DMS 273 (cell line): ENCODE results near the gene SRP14.
"Not testable (repeated sequence)": the region's sequence is repeated elsewhere in the genome, so short reads cannot be mapped to it uniquely, and the experiment has no call there.

Experiments
- DNase-seq: peaks from one replicate; lab custom pipeline; 2025; ENCODE audit not compliant: unreplicated experiment; lab: John Stamatoyannopoulos, UW

SRP14 gene

DNA sequence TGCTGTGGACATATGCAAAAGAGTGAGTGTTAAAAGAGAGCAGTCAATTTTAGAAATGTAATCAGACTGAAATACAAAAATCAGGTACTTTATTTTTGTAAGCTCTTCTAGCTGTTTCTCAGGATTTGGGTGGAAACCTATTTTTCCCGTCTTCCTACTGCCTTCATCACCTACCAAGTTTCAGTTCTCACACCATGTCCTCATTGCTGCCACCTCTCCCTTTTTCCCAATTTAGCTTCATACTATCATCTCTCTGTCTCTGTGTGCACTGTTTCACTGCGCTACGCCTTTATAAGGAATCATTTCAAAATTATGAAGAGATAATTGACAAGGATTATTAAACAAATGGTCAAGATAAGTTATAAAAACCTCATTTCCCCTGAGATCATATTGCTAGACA lies 7.7 kb downstream of the SRP14 start:
- DNase-seq: no peak

- DNase-seq: peak; percentile 23
These were observed 8.7 kb downstream of the SRP14 start for GRCh38 chr15:40029979-40030893.

- DNase-seq: no peak
These were observed 10.1 kb downstream of the SRP14 start for GRCh38 chr15:40028853-40029252.

GRCh38 chr15:40028193-40028592 lies 10.8 kb downstream of the SRP14 start:
- no peak for DNase-seq

DNA sequence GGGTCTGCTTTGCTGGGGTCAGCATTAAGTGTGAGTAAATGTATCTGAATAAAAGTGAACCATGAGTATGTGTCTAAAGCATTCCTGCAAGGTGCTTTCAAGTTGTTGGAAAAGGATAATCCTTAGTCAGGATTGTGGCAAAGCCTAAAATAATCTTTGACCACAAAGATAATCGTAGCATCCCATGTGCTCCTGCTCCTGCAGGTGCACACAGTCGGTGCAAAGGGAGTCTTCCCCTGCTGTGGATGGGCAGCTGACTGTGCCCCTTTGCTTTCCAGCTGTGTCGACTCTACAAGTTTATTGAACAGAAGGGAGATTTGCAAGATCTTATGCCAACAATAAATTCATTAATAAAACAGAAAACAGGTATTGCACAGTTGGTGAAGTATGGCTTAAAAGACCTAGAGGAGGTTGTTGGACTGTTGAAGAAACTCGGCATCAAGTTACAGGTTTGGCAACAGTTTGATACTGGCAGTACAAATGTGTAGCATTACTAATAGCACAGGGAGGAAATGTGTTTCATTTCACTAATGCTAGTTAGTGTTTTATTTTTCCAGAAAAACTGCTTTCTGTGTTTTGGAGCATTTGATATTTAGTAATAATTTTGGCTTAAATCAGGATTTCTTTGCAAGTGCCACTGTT lies 22.6 kb downstream of the SRP14 start:
- peak; percentile 24 for DNase-seq

DNA sequence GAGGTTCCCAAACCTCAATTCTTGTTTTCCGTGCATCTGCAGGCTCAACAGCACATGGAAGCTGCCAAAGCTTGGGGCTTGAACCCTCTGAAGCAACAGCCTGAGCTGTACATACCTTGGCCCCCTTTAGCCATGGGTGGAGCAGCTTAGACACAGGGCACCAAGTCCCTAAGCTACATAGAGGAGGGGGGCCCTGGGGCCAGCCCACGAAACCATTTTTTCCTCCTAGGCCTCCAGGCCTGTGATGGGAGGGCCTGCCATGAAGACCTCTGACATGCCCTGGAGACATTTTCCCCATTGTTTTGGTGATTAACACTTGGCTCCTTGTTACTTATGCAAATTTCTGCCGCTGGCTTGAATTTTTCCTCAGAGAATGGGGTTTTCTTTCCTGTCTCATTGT lies 24.6 kb downstream of the SRP14 start:
- no peak for DNase-seq

- not testable (repeated sequence) for DNase-seq
These were observed 25.6 kb downstream of the SRP14 start for GRCh38 chr15:40013372-40013771.

- DNase-seq: no peak
These were observed 27.7 kb downstream of the SRP14 start for GRCh38 chr15:40011303-40011702.

DNA sequence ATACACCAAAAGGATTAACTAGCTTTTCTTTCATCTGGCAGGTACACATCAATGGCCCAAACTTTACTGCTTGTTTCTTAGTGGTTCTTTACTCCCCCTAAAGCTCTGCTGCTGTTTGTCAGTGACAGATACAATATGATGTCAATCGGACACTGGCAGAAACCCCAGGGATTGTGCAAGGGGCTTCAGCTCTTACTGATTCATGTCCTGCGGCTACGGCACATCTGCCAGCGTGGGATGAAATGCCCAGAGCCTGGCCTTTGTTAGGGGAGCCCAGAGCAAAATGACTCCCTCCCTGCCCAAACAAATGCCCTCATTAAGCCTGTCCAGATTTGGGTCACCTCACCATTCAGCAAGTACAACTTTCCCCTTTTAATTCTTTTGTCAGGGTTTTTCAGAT lies 28.3 kb downstream of the SRP14 start:
- DNase-seq: no peak

GRCh38 chr15:40008061-40008765 lies 30.8 kb downstream of the SRP14 start:
- DNase-seq: no peak

GRCh38 chr15:40006646-40007045 lies 32.3 kb downstream of the SRP14 start:
- DNase-seq: no peak

GRCh38 chr15:40006003-40006402 lies 33.0 kb downstream of the SRP14 start:
- no peak for DNase-seq

- DNase-seq: no peak
These were observed 35.7 kb downstream of the SRP14 start for GRCh38 chr15:40003116-40003916.

DNA sequence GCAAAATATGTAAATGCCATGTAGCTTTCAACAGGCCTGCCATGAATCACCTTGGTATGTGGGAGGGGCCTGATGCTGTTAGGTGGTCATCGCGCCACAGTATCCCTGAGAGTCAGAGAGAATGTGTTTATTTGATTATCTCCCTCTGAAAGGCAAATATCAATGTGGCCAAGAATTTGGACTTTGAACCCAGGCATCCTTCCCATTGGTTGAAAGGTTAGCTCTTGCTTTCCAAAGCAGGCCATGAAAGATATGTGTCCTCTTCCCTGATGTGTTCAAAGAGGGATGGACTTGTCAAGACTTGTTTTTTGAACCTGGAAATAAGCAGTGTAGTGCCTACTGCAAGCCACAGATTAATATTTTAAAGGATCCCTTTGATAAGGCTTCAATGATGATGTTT lies 36.7 kb downstream of the SRP14 start:
- no peak for DNase-seq

- no peak for DNase-seq
These were observed 39.3 kb downstream of the SRP14 start for GRCh38 chr15:39999538-40000200.

DNA sequence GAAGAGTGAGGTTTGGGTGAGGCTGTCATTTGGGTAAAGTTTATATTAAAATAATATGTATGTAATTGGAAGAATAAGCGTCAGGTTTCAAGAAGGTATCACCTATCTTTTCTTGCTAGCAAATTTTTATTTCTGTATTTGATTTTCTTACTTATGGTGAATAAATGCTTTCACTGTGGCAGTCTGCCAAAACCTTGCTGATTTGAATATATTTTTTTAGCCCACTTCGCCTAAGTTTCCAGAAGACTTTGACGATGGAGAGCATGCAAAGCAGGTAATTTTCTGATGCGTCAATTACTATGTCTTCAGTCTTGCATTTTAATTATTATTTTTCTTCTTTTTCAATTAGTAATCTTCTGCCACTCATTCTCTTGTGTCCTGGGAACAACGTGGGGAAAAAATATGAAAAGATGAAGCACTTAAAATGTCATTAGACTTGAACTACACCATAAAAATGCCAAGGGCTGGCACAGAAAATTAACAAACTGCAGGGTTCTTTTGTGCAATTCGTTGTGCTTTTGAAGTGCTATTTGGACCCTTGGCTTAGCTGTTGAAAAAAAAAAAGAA lies 40.4 kb downstream of the SRP14 start:
- peak; percentile 14 for DNase-seq

- peak; percentile 16 for DNase-seq
These were observed 41.3 kb downstream of the SRP14 start for GRCh38 chr15:39997639-39998038.

DNA sequence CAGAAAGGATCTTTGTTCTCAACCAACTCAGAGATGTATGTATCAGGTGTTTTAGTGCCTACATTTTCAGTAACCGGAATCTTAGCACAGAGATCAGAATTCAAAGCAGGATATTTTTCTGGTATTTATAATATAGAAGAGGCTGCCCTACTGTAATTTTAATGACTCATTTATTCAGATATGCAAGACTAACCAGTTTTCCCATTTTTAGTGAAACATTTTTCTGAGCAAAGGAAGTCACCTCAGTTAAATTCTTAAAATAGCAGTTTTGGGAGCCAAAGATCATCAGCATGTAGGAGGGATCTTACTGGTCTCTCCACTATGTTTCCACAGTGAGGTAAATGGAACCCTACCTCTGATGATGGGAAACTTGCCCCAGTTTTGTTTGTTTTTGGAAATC lies 42.0 kb downstream of the SRP14 start:
- no peak for DNase-seq

- not testable (repeated sequence) for DNase-seq
These were observed 42.8 kb downstream of the SRP14 start for GRCh38 chr15:39996228-39996627.

DNA sequence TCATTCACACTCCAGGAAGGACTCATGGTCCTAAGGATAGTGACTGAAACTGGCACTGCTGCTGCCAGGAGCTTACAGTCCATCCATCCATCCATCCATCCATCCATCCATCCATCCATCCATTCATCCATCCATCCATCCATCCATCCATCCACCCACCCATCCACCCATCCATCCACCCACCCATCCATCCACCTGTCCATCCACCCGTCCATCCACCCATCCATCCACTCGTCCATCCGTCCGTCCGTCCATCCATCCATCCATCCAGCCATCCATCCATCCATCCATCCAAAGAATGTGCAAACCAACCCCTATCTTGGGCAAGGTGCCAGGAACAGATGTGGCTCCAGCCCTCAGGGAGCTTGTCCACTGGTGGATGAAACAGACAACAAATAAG lies 46.0 kb downstream of the SRP14 start:
- peak; percentile 31 for DNase-seq
